ENCODE results near the gene NDUFS5.

- no peak for TF ChIP-seq EZH2 (IDR thresholded peaks at IDR 0.05)
- no peak for TF ChIP-seq CTCF (IDR thresholded peaks at IDR 0.05)
- TF ChIP-seq EZH2phosphoT487 (IDR thresholded peaks at IDR 0.05): no peak
Observed at GRCh38 chr1:39006287-39006686, 19.9 kb upstream of the NDUFS5 start.
